Stimulated activated naive CD4-positive, alpha-beta T cell (primary cell): ENCODE data around the gene TMEM61.

ENCODE experiments used
- DNase-seq, 6 experiments: peaks; one replicate each; lab custom pipeline; 2025; lab: John Stamatoyannopoulos, UW

TMEM61 gene

DNA sequence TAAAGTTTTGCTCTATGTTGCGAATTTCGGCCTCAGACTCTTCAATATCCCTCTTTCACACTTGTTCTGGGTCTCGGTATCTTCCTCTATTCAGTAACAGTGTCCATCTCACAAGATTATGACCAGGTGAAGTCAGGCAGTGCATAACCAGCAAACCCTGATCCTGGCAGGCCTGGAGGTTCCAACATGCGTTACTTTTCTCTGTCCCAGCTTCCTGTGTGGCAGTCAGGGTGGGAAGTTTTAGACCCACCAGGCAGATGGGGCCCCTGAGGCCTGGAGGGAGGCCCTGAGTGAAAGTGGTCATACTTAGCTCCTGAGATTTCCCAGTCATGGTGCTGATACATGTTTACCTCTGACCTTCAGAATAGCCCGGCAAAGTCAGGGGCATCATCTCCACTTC lies 5.1 kb downstream of the TMEM61 start:
- no peak for DNase-seq

GRCh38 chr1:54986025-54986424 lies 5.6 kb downstream of the TMEM61 start:
- no peak for DNase-seq

DNA sequence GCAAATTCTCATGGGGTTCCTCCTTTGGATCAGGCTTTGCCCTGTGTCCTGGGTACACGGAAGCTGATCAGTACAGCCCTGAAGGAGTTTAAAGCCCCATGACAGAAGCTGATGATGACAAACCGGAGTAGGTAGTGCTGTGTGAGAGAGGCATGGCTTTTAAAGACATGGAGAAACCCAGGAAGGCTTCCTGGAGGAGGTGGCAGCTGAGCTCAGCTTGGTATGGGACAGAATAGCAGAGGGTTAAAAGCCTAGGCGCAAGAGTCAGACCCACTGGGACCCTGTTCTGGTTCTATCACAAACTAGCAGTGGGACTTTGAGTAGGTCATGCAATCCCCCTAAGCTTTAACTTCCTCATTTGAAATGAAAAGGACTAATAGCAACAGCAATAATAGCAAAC lies 6.1 kb downstream of the TMEM61 start:
- DNase-seq, result no peak

- DNase-seq, result no peak
Measured at GRCh38 chr1:54987427-54987826, 7.0 kb downstream of the TMEM61 start.

- no peak for DNase-seq
Measured at GRCh38 chr1:54987919-54988705, 7.7 kb downstream of the TMEM61 start.

DNA sequence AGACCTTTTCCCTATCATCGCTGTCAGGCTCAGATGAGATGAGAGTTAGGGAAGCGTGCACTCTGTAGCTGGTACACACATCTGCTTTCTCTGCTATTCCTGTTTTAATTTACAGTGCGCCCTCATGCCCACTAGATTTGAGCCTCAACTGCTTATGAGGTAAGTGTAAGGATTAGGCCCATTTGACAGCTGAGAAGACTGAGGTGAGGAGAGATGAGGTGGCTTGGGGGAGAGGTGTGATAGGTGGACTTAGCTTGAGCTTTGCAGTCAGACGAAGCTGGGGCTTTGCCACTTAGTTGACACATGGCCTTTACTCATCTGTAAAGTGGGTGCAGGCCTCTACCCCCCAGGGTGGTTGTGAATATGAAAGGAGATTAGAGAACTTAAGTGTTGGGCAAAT lies 8.5 kb downstream of the TMEM61 start:
- DNase-seq, result no peak

- DNase-seq, result no peak
Measured at GRCh38 chr1:54989473-54989872, 9.0 kb downstream of the TMEM61 start.

DNA sequence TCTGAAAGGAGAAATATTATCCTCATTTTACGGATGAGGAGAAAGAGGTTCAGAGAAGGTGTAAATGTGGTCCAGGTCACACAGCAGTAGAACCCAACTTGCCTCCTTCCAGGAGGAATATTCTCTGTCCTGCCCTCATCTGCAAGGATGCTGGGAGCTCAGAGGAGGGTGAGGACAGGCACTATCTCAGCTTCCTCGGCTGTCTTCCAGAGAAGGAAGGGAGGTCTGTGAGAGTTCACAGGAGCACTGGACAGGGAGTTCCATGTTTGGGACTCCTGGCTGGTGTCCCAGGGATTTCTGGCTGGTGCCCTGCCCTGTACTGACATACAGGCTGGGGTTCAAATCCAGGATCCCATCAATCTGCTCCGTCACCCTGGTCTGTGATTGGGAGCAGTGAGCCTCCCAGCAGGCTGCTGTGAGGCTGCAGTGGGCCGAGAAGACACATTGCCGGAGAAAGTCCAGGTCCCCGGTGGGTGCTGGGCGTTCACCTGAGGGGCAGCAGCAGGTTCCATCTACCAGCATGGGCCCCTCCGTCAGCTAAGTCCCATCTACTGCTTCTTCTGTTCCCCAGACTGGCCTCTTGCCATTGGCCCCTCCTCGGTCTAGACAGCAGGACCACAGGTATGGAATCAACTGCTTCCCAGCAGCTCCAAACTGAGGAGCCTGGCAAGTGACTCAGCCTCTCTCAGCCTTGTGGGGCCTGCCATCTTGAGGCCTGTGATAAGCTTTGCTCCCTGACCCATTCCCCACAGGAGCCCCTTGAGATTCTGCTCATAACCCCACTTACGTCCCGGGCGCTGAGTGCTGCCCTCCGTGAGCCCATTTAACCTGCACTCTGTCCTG lies 9.8 kb downstream of the TMEM61 start:
- no peak for DNase-seq

DNA sequence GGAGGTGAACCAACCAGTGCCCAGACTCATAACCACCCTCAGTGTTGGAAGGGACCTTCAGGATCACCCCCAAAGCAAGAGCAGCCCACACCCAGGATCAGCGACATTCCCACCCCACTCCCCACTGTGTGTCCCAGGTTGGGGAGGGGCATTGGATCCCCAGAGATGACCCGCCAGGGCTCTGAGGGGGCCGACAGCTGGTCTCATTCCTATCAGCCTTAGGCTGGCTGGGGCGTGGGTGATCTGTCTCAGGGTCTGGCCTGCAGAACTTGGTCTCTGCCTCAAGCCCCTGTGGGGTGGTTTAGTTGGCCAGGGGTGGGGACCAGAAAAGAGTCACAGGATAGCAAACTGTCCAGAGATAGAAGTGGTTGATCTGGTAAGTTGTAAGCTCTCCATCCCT lies 10.5 kb downstream of the TMEM61 start:
- no peak for DNase-seq

DNA sequence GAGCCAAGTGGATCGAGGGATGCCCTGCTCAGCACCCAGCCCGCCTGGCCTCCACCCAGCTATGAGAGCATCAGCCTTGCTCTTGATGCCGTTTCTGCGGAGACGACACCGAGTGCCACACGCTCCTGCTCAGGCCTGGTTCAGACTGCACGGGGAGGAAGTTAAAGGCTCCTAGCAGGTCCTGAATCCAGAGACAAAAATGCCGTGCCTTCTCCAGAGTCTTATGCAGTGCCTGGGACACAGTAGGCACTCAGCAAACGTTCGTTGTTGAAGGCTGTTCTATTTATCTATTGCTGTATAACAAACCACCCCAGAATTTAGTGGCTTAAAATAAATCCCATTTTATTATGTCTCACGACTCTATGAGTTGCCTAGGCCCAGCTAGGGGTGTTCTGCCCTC lies 11.5 kb downstream of the TMEM61 start:
- DNase-seq, result peak in 1 of 6 experiments; percentile 3

- DNase-seq, result no peak
Measured at GRCh38 chr1:54993140-54993539, 12.7 kb downstream of the TMEM61 start.

GRCh38 chr1:54994355-54994990 lies 14.0 kb downstream of the TMEM61 start:
- DNase-seq, result no peak

GRCh38 chr1:54995013-54995760 lies 14.8 kb downstream of the TMEM61 start:
- no peak for DNase-seq

DNA sequence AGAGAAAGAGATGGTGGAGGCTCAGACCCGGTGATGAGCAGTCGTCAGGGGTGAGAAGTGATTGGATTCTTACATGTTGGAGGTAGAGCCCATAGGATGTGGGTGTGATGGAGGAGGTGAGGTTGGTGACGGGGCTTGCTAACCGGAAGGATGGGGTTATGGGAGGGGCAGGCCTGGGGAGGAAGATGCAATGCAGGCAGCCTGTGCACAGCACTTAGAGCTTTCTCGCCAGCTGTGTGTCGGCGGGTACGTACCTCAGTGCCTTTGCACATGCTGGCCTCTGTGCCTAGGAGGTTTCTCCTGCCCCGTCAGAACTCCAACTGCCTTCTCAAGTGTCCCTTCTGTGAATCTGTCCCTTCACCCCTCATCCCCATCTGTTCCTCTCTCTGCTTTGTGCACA lies 15.4 kb downstream of the TMEM61 start:
- DNase-seq, result peak in 1 of 6 experiments; percentile 8

DNA sequence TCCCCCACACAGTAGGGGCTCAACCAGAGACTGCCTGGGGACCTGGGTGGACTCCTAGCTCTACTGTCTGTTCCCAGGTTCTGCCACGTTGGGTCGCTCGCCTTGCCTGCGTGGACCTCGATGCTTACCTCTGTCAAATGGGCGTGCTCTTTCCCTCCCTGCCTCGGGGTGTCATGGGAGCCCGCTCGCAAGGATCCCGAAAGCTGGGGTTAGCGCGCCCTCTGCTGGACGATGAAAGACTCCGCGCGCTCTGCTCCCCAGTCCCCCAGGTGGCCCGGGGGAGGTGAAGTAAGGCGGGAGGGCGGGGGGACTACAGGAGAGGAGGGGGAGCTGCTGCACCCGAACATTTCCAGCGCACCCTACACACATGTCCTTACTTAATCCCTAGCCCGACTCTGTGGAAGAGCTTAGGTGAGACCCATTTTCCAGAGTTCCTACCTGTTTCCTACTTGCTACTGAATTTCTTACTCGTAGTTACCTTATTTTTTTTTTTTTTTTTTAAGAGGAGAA lies 16.0 kb downstream of the TMEM61 start:
- DNase-seq, result peak; percentile 34 to 76 (median 55)

- DNase-seq, result no peak
Measured at GRCh38 chr1:54996869-54997710, 16.7 kb downstream of the TMEM61 start.

GRCh38 chr1:54997711-54997986 lies 17.2 kb downstream of the TMEM61 start:
- no peak for DNase-seq

DNA sequence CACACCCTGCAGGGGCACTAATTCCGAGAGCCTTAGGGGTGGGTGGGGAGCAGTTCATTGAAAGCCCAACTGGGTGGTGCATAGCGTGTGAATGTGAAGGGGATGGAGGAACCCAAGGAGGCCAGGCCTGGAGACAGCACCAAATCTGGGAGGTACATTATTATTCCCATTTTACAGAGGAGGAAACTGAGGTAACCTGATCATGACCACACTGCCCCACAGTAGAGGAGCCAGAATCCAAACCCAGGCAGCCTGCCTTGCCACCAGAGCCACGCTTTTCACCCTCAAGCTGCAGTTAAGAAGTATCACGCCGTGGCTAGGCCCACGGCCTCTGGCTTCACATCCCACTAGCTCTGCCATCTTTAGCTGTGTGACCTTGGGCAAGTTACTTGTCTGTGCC lies 17.7 kb downstream of the TMEM61 start:
- DNase-seq, result no peak

- DNase-seq, result no peak
Measured at GRCh38 chr1:54998677-54999076, 18.2 kb downstream of the TMEM61 start, which contains the start of gene BSND. TSS of gene BSND (plus strand) at chr1:54998933. CDS start at chr1:54999187, 254 bp downstream.

- DNase-seq, result no peak
Measured at GRCh38 chr1:55000110-55001085, 20.0 kb downstream of the TMEM61 start.
